GM12891 (cell line): ENCODE results near the gene CFAP73.

Experiments used
- PAX5 ChIP-seq: IDR thresholded peaks from 2 replicates; pipeline ENCODE4 v1.6.1; 2011; ENCODE audit warnings: low read length, moderate library complexity, mild to moderate bottlenecking; ENCODE audit not compliant: insufficient read depth, severe bottlenecking
- POLR2A ChIP-seq: IDR thresholded peaks from 2 replicates; pipeline ENCODE4 v1.6.1; 2011; ENCODE audit warnings: low read depth, low read length, control low read depth
- POLR2AphosphoS5 ChIP-seq: IDR thresholded peaks from 2 replicates; pipeline ENCODE4 v1.6.1; 2011; ENCODE audit warnings: low read depth, low read length, control low read depth
- POU2F2 ChIP-seq: IDR thresholded peaks from 2 replicates; pipeline ENCODE4 v1.6.1; 2011; ENCODE audit warnings: low read depth, mild to moderate bottlenecking, control low read depth, low read length, moderate library complexity
- SPI1 ChIP-seq: IDR thresholded peaks from 2 replicates; pipeline ENCODE4 v1.6.1; 2011; ENCODE audit warnings: low read depth, low read length, control low read depth
- TAF1 ChIP-seq: IDR thresholded peaks from 2 replicates; pipeline ENCODE4 v1.6.1; 2011; ENCODE audit warnings: low read depth, low read length, control low read depth

- TF ChIP-seq POLR2A (peak; percentile 34; the same call in 1 of the 2 replicates), POLR2AphosphoS5 (no peak; the same call in 1 of the 2 replicates), PAX5 (no peak), TAF1 (no peak), SPI1 (no peak), POU2F2 (no peak)
These were observed 7.8 kb downstream of the CFAP73 start for GRCh38 chr12:113157218-113157859.
